Progenitor cell of endocrine pancreas (in vitro differentiated cells): ENCODE data around the gene UNC80. TPM values are rescaled to one million over a fixed set of nuclear protein-coding genes. Genes with fewer than 3 reads are reported as not detected.

Experiments used
- DNase-seq: peaks from one replicate; pipeline ENCODE4 v3.0.0; 2021; ENCODE audit warnings: low spot score; ENCODE audit not compliant: unreplicated experiment
- H3K27ac Mint-ChIP-seq: 2 replicates; pipeline ENCODE4 v1.8.0; 2021; ENCODE audit warnings: mild to moderate bottlenecking, moderate library complexity, mixed read lengths
- H3K27me3 Mint-ChIP-seq: 2 replicates; pipeline ENCODE4 v1.8.0; 2021; ENCODE audit warnings: mixed read lengths
- H3K36me3 Mint-ChIP-seq: 2 replicates; pipeline ENCODE4 v1.8.0; 2022; ENCODE audit warnings: mixed read lengths; ENCODE audit not compliant: insufficient read depth
- H3K4me1 Mint-ChIP-seq: 2 replicates; pipeline ENCODE4 v1.8.0; 2021; ENCODE audit warnings: low read depth, mixed read lengths
- H3K4me3 Mint-ChIP-seq: 2 replicates; pipeline ENCODE4 v1.8.0; 2021; ENCODE audit warnings: low read depth, mild to moderate bottlenecking, moderate library complexity, mixed read lengths
- H3K9me3 Mint-ChIP-seq: 2 replicates; pipeline ENCODE4 v1.8.0; 2021; ENCODE audit warnings: low read depth, mixed read lengths
- CTCF ChIP-seq: fragments of 200-600 bp; sonication (generic); IDR thresholded peaks from one replicate; pipeline ENCODE4 v1.5.0; 2021; ENCODE audit warnings: antibody characterized with exemption, mild to moderate bottlenecking; ENCODE audit not compliant: unreplicated experiment
- total RNA-seq: library from RNA; stranded (reverse); gene quantifications from 2 replicates; pipeline ENCODE4 v1.2.1, GENCODE V29; 2021

The UNC80 gene
- total RNA-seq, 1 donor from 2014 or later, result 3.1 TPM

GRCh38 chr2:209933499-209934483 is 162.2 kb downstream of the UNC80 start:
- no peaks in the 10 kb centered on the region for H3K36me3 Mint-ChIP-seq

GRCh38 chr2:209936106-209936666 is 164.6 kb downstream of the UNC80 start:
- H3K4me1 Mint-ChIP-seq, result no peaks in the 10 kb centered on the region
- no peak overlapping the region for H3K4me3 Mint-ChIP-seq
- TF ChIP-seq CTCF, result no peak
- H3K9me3 Mint-ChIP-seq, result no peaks in the 10 kb centered on the region
- no peak for DNase-seq
- no peaks in the 10 kb centered on the region for H3K36me3 Mint-ChIP-seq
- no peaks in the 10 kb centered on the region for H3K27me3 Mint-ChIP-seq
- no peak overlapping the region for H3K27ac Mint-ChIP-seq

More at GRCh38 chr2:209933499-209934483, 162.2 kb downstream of the UNC80 start:
- H3K27ac Mint-ChIP-seq, result no peak overlapping the region
- TF ChIP-seq CTCF, result no peak
- no peaks in the 10 kb centered on the region for H3K9me3 Mint-ChIP-seq
- no peaks in the 10 kb centered on the region for H3K27me3 Mint-ChIP-seq
- no peak for DNase-seq
- no peak overlapping the region for H3K4me3 Mint-ChIP-seq
- no peaks in the 10 kb centered on the region for H3K4me1 Mint-ChIP-seq

- Mint-ChIP-seq H3K9me3 (no peaks in the 10 kb centered on the region), H3K27ac (no peak overlapping the region), H3K27me3 (no peaks in the 10 kb centered on the region), H3K4me3 (no peak overlapping the region), H3K36me3 (no peaks in the 10 kb centered on the region), H3K4me1 (no peaks in the 10 kb centered on the region)
- no peak for TF ChIP-seq CTCF
- DNase-seq, result no peak
These were observed 166.3 kb downstream of the UNC80 start for GRCh38 chr2:209937893-209938292.

- Mint-ChIP-seq H3K27ac (no peak overlapping the region), H3K9me3 (no peaks in the 10 kb centered on the region), H3K4me3 (no peak overlapping the region), H3K27me3 (no peaks in the 10 kb centered on the region), H3K36me3 (no peaks in the 10 kb centered on the region), H3K4me1 (no peaks in the 10 kb centered on the region)
- no peak for DNase-seq
- no peak for TF ChIP-seq CTCF
These were observed 167.3 kb downstream of the UNC80 start for GRCh38 chr2:209938906-209939305.

- Mint-ChIP-seq H3K27ac (no peak overlapping the region), H3K27me3 (no peaks in the 10 kb centered on the region), H3K36me3 (no peaks in the 10 kb centered on the region), H3K4me3 (no peak overlapping the region), H3K4me1 (no peaks in the 10 kb centered on the region), H3K9me3 (no peaks in the 10 kb centered on the region)
- no peak for DNase-seq
- TF ChIP-seq CTCF, result no peak
These were observed 169.3 kb downstream of the UNC80 start for GRCh38 chr2:209940936-209941335.
